GM12878 (cell line): Measurements from ENCODE around the gene ARHGAP45. TPM values are rescaled to one million over a fixed set of nuclear protein-coding genes. Genes with fewer than 3 reads are reported as not detected.
A peak's percentile ranks its signal among the peaks of the same experiment; 100 is the strongest.

Experiments
- ATAC-seq: fragments of 200-7000 bp; cut with Tn5 transposase; 3 replicates; pipeline ENCODE4 v1.9.1; 2020; ENCODE audit warnings: mild to moderate bottlenecking, moderate library complexity
- BruUV-seq: library from RNA; stranded (reverse); fragments of 400-500 nt; replicated peaks from 2 replicates; lab custom pipeline; 2021; lab: Mats Ljungman, UMichigan
- CTCF ChIA-PET: fragments of 300-600 bp; sonication (Branson Sonifier 250); formaldehyde crosslinking; extraction: SDS; loops from one replicate; lab custom pipeline; 2021; ENCODE audit warnings: inconsistent platforms; lab: Yijun Ruan, JAX
- POLR2A ChIA-PET: fragments of 350-600 bp; formaldehyde crosslinking; extraction: SDS; loops from one replicate; lab custom pipeline; 2021; ENCODE audit warnings: inconsistent platforms; lab: Charles Lee
- RAD21 ChIA-PET: fragments of 300-600 bp; sonication (Branson Sonifier 250); formaldehyde crosslinking; loops from one replicate; lab custom pipeline; 2023; ENCODE audit warnings: antibody characterized with exemption; ENCODE audit not compliant: unreplicated experiment; lab: Charles Lee
- SMC1A ChIA-PET: fragments of 300-600 bp; sonication (Branson Sonifier 250); formaldehyde crosslinking; loops from one replicate; lab custom pipeline; 2023; ENCODE audit not compliant: unreplicated experiment, uncharacterized antibody; lab: Charles Lee
- DNase-seq: peaks from one replicate; pipeline ENCODE4 v3.0.0-alpha.2; 2011; ENCODE audit warnings: low read depth, low spot score
- FAIRE-seq: peaks from 3 replicates; lab custom pipeline; 2011; peaks lifted over from hg19 to GRCh38; lab: Jason Lieb, UNC
- H2AFZ ChIP-seq: 2 replicates; pipeline ENCODE4 v1.6.0; 2011; ENCODE audit warnings: low read depth, low read length, control low read depth; ENCODE audit not compliant: control insufficient read depth
- H3K27ac ChIP-seq: 2 replicates; pipeline ENCODE4 v1.5.1; 2011; ENCODE audit warnings: control low read depth; ENCODE audit not compliant: control insufficient read depth, insufficient read depth
- H3K27me3 ChIP-seq, 2 experiments: replicated peaks in 1 of 2; 2 replicates each; pipeline versions ENCODE4 v1.6.0 to v1.6.1; 2011; ENCODE audit warnings: low read length in 1 of 2; ENCODE audit not compliant: control insufficient read depth in 2 of 2, insufficient read depth in 2 of 2
- H3K36me3 ChIP-seq, 2 experiments: 2 replicates each; pipeline ENCODE4 v1.5.1; 2011; ENCODE audit warnings: low read length in 1 of 2; ENCODE audit not compliant: control insufficient read depth in 2 of 2, insufficient read depth in 2 of 2
- H3K4me1 ChIP-seq: 2 replicates; pipeline ENCODE4 v1.6.1; 2011; ENCODE audit warnings: mild to moderate bottlenecking, low read length, moderate library complexity, mixed read lengths; ENCODE audit not compliant: control insufficient read depth, insufficient read depth
- H3K4me2 ChIP-seq: 2 replicates; pipeline ENCODE4 v1.6.0; 2011; ENCODE audit warnings: control low read depth; ENCODE audit not compliant: control insufficient read depth, insufficient read depth
- H3K4me3 ChIP-seq: fragments of 200-600 bp; sonication (generic); 2 replicates; pipeline ENCODE4 v1.5.1; 2016
- H3K79me2 ChIP-seq: 2 replicates; pipeline ENCODE4 v1.6.0; 2011; ENCODE audit warnings: low read length; ENCODE audit not compliant: control insufficient read depth, insufficient read depth
- H3K9ac ChIP-seq: 2 replicates; pipeline ENCODE4 v1.8.0; 2011; ENCODE audit warnings: low read length, control low read depth, mixed read lengths; ENCODE audit not compliant: control insufficient read depth, insufficient read depth
- H3K9me3 ChIP-seq: replicated peaks from 3 replicates; pipeline ENCODE4 v1.5.1; 2011; ENCODE audit warnings: mild to moderate bottlenecking, low read length; ENCODE audit not compliant: control insufficient read depth, insufficient read depth
- H4K20me1 ChIP-seq: 2 replicates; pipeline ENCODE4 v1.6.0; 2011; ENCODE audit not compliant: control insufficient read depth, insufficient read depth
- EZH2 ChIP-seq: IDR thresholded peaks from 2 replicates; pipeline ENCODE4 v1.6.1; 2012; ENCODE audit warnings: low read depth, mild to moderate bottlenecking, control low read depth, inconsistent platforms, low read length, borderline replicate concordance; ENCODE audit not compliant: control insufficient read depth
- GABPA ChIP-seq: IDR thresholded peaks from 2 replicates; pipeline ENCODE4 v1.6.1; 2014; ENCODE audit warnings: antibody characterized with exemption, low read depth, mild to moderate bottlenecking, inconsistent platforms
- POLR2AphosphoS5 ChIP-seq: IDR thresholded peaks from 2 replicates; pipeline ENCODE4 v1.6.1; 2011; ENCODE audit warnings: mild to moderate bottlenecking, low read length, inconsistent platforms
- WGBS: methylation state at CpG from one replicate; pipeline ENCODE4 v1.1.6; 2016; ENCODE audit warnings: low lambda C conversion rate; ENCODE audit not compliant: insufficient replicate concordance, insufficient coverage; ENCODE audit errors: missing lambda C conversion rate; 5-methylcytosine and 5-hydroxymethylcytosine counted together
- in situ Hi-C: fragments of 300-500 bp; cut with MboI; formaldehyde crosslinking; loops from 9 replicates; pipeline ENCODE4 v1.14.3; 2018; ENCODE audit warnings: mixed read lengths
- intact Hi-C: fragments of 100-400 bp; cut with micrococcal nuclease; formaldehyde crosslinking; loops from one replicate; pipeline ENCODE4 v1.14.2; 2022; ENCODE audit not compliant: unreplicated experiment
- polyA plus RNA-seq, 11 experiments: library from polyadenylated mRNA; depleted of rRNA in 4 of 11; unstranded in 6 of 11; stranded (reverse) in 5 of 11; fragments of >200 nt; fragmentation: Nextera tagmentation in 4 of 11; fragmentation: Illumina TruSeq in 1 of 11; extraction: Ambion mirVana in 4 of 11; extraction: Trizol in 1 of 11; gene quantifications; 1 replicate in 1 of 11; 2 replicates in 10 of 11; pipeline versions ENCODE4 v1.2.1 to v1.2.3, GENCODE V29; 2011 to 2016; ENCODE audit warnings: inconsistent platforms in 2 of 11, missing spikeins in 2 of 11, low read depth in 1 of 11
- total RNA-seq, 4 experiments: library from RNA; depleted of rRNA in 3 of 4; stranded (reverse); fragments of >200 nt in 3 of 4; fragmentation: Illumina TruSeq in 1 of 4; extraction: Trizol in 1 of 4; gene quantifications; 2 replicates each; pipeline versions ENCODE4 v1.2.1 to v1.2.3, GENCODE V29; 2013 to 2021
- TF ChIP-seq, protein P1 (sequence below): fragments of 450-650 bp; IDR thresholded peaks from 2 replicates; pipeline ENCODE4 v1.6.1; 2016; ENCODE audit warnings: mild to moderate bottlenecking
- TF ChIP-seq, protein P2 (sequence below): IDR thresholded peaks from 2 replicates; pipeline ENCODE4 v1.6.1; 2011; ENCODE audit warnings: borderline replicate concordance, low read depth, mild to moderate bottlenecking, moderate library complexity, low read length; ENCODE audit not compliant: insufficient read depth, poor library complexity, severe bottlenecking

ARHGAP45 gene
- total and polyA plus RNA-seq, 10 of the 15 experiments (the other 5 are each of a cell fraction or from before 2014, with no cell fraction given), result 1.4 to 151 (median 59.9) TPM

DNA sequence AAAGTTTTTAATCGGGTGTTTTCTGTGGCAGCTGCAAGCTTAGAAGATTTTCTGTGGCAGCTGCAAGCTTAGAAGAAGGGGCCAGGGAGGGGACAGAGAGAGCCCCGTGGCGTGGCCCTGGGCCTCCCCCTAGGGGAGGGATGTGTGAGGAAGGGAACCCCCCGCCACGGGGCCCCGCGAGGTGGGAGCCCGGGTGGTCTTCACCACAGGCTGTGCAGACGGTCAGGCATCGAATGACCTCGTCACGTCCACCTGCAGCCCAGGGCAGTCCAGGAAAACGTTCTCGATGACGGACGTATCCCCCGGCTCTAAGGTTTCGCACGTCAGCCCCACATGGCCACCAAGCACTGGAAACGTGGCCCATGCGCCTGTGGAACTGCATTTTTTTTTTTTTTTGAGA, 19.6 kb downstream of the ARHGAP45 start:
- no peak overlapping the region; the same call in 1 of the 2 replicates for H3K27ac ChIP-seq
- H3K4me1 ChIP-seq, result peaks cover 31% of the 10 kb centered on the region
- H3K79me2 ChIP-seq, result no peaks in the 10 kb centered on the region; the same call in 1 of the 2 replicates
- RAD21 ChIA-PET, result interaction anchor here (0.8 kb wide), 1 partner anchor 20 kb away, joined by 5 read pairs; the partner anchor contains the start of gene ARHGAP45
- H3K9ac ChIP-seq, result no peak overlapping the region
- CTCF ChIA-PET, result interaction anchor here (0.7 to 1.4 kb wide), 2 partner anchors 28 to 69 kb away, joined by 3 to 6 read pairs; no protein-coding TSS in a partner anchor
- TF ChIP-seq GABPA (no peak), POLR2AphosphoS5 (peak; percentile 68), EZH2 (no peak)
- TF ChIP-seq, protein P1, sequence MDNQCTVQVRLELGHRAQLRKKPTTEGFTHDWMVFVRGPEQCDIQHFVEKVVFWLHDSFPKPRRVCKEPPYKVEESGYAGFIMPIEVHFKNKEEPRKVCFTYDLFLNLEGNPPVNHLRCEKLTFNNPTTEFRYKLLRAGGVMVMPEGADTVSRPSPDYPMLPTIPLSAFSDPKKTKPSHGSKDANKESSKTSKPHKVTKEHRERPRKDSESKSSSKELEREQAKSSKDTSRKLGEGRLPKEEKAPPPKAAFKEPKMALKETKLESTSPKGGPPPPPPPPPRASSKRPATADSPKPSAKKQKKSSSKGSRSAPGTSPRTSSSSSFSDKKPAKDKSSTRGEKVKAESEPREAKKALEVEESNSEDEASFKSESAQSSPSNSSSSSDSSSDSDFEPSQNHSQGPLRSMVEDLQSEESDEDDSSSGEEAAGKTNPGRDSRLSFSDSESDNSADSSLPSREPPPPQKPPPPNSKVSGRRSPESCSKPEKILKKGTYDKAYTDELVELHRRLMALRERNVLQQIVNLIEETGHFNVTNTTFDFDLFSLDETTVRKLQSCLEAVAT, result 0 out of 2 replicates have a peak, but pooled peaks have one; percentile 18
- TF ChIP-seq, protein P2, sequence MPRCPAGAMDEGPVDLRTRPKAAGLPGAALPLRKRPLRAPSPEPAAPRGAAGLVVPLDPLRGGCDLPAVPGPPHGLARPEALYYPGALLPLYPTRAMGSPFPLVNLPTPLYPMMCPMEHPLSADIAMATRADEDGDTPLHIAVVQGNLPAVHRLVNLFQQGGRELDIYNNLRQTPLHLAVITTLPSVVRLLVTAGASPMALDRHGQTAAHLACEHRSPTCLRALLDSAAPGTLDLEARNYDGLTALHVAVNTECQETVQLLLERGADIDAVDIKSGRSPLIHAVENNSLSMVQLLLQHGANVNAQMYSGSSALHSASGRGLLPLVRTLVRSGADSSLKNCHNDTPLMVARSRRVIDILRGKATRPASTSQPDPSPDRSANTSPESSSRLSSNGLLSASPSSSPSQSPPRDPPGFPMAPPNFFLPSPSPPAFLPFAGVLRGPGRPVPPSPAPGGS, result peak; percentile 29
- TF ChIP-seq, all 136 proteins: peak for 3
- in situ Hi-C loops, result no loop called here
- Histone ChIP-seq H3K4me3 (no peak overlapping the region), H3K4me2 (no peak overlapping the region), H4K20me1 (no peaks in the 10 kb centered on the region; the same call in 1 of the 2 replicates), H3K36me3 (peaks cover 15 to 58% of the 10 kb centered on the region in 2 experiments), H3K9me3 (no peaks in the 10 kb centered on the region), H3K27me3 (no peaks in the 10 kb centered on the region), H2AFZ (no peak overlapping the region)
- WGBS, result 66% methylated on average over 21 of the region's 21 CpGs
- intact Hi-C loops, result no loop called here
- DNase-seq, result no peak
- FAIRE-seq, result no peak
- ChIA-PET POLR2A (interaction anchor here (0.6 to 4.9 kb wide), 5 partner anchors 10 to 150 kb away, joined by 3 to 23 read pairs (median 3); no protein-coding TSS in a partner anchor), SMC1A (interaction anchor here (2.6 to 3.0 kb wide), 2 partner anchors 10 to 20 kb away, joined by 9 to 14 read pairs; partner anchors contain the start of gene ARHGAP45)
- BruUV-seq, result no TSS peak
- no peak for ATAC-seq
